ENCODE results near the gene WAPL.

The WAPL gene

DNA sequence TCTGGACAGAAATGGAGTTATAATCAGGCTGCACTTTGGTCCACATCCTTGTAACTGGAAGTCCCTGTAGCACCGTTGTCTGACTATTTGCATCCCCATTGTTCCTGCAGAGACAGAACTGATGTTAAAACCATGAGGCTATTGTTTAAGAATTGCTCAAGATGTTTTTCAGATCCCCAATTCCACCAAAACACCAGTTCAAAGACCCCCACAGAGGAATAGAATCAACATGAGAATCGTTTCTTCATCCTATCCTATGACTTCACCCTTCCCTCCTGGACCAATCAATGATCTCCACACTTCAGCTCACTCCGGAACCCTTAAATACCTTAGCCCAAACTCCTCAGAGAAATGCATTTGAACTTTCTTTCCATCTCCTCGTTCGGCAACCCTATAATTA is 97.9 kb downstream of the WAPL start:
- H3K4me3 Mint-ChIP-seq: no peak overlapping the region
- peaks cover 4% of the 10 kb centered on the region for H3K4me1 Mint-ChIP-seq (ENCODE audit: low read depth)
- H3K27me3 Mint-ChIP-seq: no peaks in the 10 kb centered on the region
- DNase-seq: no peak
- H3K27ac Mint-ChIP-seq: no peak overlapping the region
- H3K36me3 Mint-ChIP-seq (ENCODE audit: low read depth): no peaks in the 10 kb centered on the region
- no peaks in the 10 kb centered on the region for H3K9me3 Mint-ChIP-seq

GRCh38 chr10:86419101-86419500 is 102.5 kb downstream of the WAPL start:
- Mint-ChIP-seq H3K36me3 (ENCODE audit: low read depth) (no peaks in the 10 kb centered on the region), H3K27ac (no peak overlapping the region), H3K4me3 (no peak overlapping the region), H3K9me3 (no peaks in the 10 kb centered on the region), H3K4me1 (ENCODE audit: low read depth) (peaks cover 21% of the 10 kb centered on the region), H3K27me3 (no peaks in the 10 kb centered on the region)
- no peak for DNase-seq

GRCh38 chr10:86415583-86415982 is 106.0 kb downstream of the WAPL start:
- peaks cover 53% of the 10 kb centered on the region for H3K4me1 Mint-ChIP-seq (ENCODE audit: low read depth)
- DNase-seq: no peak
- peaks cover 6% of the 10 kb centered on the region for H3K9me3 Mint-ChIP-seq
- H3K36me3 Mint-ChIP-seq (ENCODE audit: low read depth): no peaks in the 10 kb centered on the region
- no peak overlapping the region for H3K4me3 Mint-ChIP-seq
- H3K27ac Mint-ChIP-seq: no peak overlapping the region
- H3K27me3 Mint-ChIP-seq: no peaks in the 10 kb centered on the region

DNA sequence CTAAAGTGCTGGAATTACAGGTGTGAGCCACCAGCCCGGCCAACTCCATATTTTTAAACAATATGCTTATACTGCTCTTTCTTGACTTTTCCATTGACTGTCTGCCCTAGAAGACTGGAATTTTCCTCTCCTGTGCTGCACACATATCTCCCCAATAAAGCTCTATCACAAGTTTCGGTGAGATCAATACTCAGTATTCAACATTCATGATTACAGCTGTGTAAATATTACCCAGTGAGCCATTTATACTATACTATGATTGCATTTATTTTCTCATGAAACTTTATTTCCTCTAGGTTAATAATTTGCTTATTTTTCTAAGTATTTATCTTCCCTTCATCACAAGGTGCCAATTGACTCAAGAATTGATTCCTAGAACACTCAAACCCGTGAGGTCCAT is 106.5 kb downstream of the WAPL start:
- no peak overlapping the region for H3K4me3 Mint-ChIP-seq
- no peaks in the 10 kb centered on the region for H3K27me3 Mint-ChIP-seq
- H3K27ac Mint-ChIP-seq: no peak overlapping the region
- peaks cover 56% of the 10 kb centered on the region for H3K4me1 Mint-ChIP-seq (ENCODE audit: low read depth)
- DNase-seq: no peak
- peaks cover 7% of the 10 kb centered on the region for H3K9me3 Mint-ChIP-seq
- no peaks in the 10 kb centered on the region for H3K36me3 Mint-ChIP-seq (ENCODE audit: low read depth)

- Mint-ChIP-seq H3K9me3 (peaks cover 7% of the 10 kb centered on the region), H3K27ac (peak overlapping the region; percentile 90), H3K4me1 (ENCODE audit: low read depth) (peaks cover 50% of the 10 kb centered on the region), H3K36me3 (ENCODE audit: low read depth) (no peaks in the 10 kb centered on the region), H3K27me3 (no peaks in the 10 kb centered on the region), H3K4me3 (peak overlapping the region; percentile 55)
- DNase-seq: no peak
Measured at GRCh38 chr10:86413046-86413728, 108.4 kb downstream of the WAPL start.

GRCh38 chr10:86411852-86412560 is 109.6 kb downstream of the WAPL start:
- peaks cover 7% of the 10 kb centered on the region for H3K9me3 Mint-ChIP-seq
- no peak for DNase-seq
- H3K27ac Mint-ChIP-seq: peak overlapping the region; percentile 90
- peak overlapping the region; percentile 55 for H3K4me3 Mint-ChIP-seq
- no peaks in the 10 kb centered on the region for H3K27me3 Mint-ChIP-seq
- H3K36me3 Mint-ChIP-seq (ENCODE audit: low read depth): no peaks in the 10 kb centered on the region
- H3K4me1 Mint-ChIP-seq (ENCODE audit: low read depth): peaks cover 49% of the 10 kb centered on the region

GRCh38 chr10:86411281-86411841 is 110.2 kb downstream of the WAPL start:
- peak; percentile 45 for DNase-seq
- no peaks in the 10 kb centered on the region for H3K36me3 Mint-ChIP-seq (ENCODE audit: low read depth)
- peaks cover 49% of the 10 kb centered on the region for H3K4me1 Mint-ChIP-seq (ENCODE audit: low read depth)
- peaks cover 7% of the 10 kb centered on the region for H3K9me3 Mint-ChIP-seq
- peak overlapping the region; percentile 90 for H3K27ac Mint-ChIP-seq
- peak overlapping the region; percentile 54 for H3K4me3 Mint-ChIP-seq
- H3K27me3 Mint-ChIP-seq: no peaks in the 10 kb centered on the region

DNA sequence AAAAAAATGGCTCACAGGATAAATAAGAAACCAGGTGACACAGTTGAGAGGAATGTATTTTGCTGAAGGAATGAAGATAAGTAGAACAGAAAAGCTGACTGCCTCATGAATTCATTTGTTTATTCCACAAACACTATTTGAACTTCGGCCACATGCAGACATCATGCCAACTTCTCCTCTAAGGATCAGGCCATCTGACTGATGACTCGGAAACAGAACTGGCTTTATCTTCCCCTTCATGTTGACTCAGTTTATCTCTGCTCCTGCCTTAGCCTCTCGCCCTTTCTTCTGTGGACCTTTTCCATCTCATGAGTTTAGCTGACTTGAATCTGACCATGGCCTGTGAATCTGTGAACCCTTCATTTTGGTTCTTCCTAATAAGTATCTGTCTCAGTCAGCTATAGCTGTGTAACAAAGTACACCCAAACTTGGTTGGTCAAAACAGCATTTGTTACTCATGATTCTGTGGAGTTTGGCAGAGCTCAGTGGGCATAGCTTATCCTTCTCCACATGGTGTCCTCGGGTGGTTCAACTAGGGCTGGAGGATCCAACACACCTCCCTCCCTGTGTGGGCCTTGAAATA is 111.0 kb downstream of the WAPL start:
- Mint-ChIP-seq H3K9me3 (peaks cover 7% of the 10 kb centered on the region), H3K27ac (peak overlapping the region; percentile 90), H3K27me3 (no peaks in the 10 kb centered on the region), H3K4me1 (ENCODE audit: low read depth) (peaks cover 46% of the 10 kb centered on the region), H3K36me3 (ENCODE audit: low read depth) (no peaks in the 10 kb centered on the region), H3K4me3 (no peak overlapping the region)
- no peak for DNase-seq

- Mint-ChIP-seq H3K27ac (no peak overlapping the region), H3K4me1 (ENCODE audit: low read depth) (peaks cover 38% of the 10 kb centered on the region), H3K27me3 (no peaks in the 10 kb centered on the region), H3K4me3 (no peak overlapping the region), H3K36me3 (ENCODE audit: low read depth) (no peaks in the 10 kb centered on the region), H3K9me3 (peaks cover 7% of the 10 kb centered on the region)
- no peak for DNase-seq
Measured at GRCh38 chr10:86409183-86409582, 112.4 kb downstream of the WAPL start.

GRCh38 chr10:86403183-86403797 is 118.3 kb downstream of the WAPL start:
- DNase-seq: no peak
- H3K27me3 Mint-ChIP-seq: no peaks in the 10 kb centered on the region
- no peaks in the 10 kb centered on the region for H3K9me3 Mint-ChIP-seq
- H3K36me3 Mint-ChIP-seq (ENCODE audit: low read depth): no peaks in the 10 kb centered on the region
- H3K27ac Mint-ChIP-seq: no peak overlapping the region
- no peak overlapping the region for H3K4me3 Mint-ChIP-seq
- H3K4me1 Mint-ChIP-seq (ENCODE audit: low read depth): peaks cover 20% of the 10 kb centered on the region

DNA sequence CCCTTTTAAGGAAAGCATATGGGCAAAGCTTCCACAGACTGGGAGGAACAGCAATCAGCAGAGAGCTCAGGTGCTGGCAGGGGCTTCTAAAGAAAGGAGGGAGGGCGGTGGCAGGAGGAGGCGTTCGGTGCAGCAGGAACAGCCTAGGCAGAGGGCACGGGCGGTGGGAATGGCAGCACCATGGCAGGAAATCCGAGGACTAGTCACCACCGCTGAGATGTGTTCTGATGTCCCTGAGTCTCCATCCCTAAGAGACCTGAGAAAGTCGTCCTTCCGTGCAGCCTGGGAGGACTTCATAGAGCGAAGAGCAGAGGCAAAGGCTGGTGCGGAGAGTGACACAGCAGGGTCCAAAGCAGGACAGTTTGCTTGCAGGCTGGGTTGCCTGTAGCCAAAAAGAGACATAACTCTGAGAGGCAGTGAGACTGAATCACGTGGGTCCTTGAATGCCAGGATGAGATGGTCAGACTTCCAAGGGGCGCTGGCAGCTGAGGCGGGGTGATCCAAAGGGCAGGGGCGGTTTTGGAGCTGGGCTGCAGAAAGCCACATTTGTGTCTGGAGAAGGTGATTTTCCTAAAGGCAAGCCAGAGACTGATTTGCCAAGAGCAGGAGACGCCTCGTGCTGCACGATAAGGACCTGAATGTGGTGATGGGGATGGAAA is 119.2 kb downstream of the WAPL start:
- H3K27me3 Mint-ChIP-seq: no peaks in the 10 kb centered on the region
- no peaks in the 10 kb centered on the region for H3K9me3 Mint-ChIP-seq
- H3K36me3 Mint-ChIP-seq (ENCODE audit: low read depth): no peaks in the 10 kb centered on the region
- peak overlapping the region; percentile 86 for H3K4me3 Mint-ChIP-seq
- H3K27ac Mint-ChIP-seq: no peak overlapping the region
- H3K4me1 Mint-ChIP-seq (ENCODE audit: low read depth): peaks cover 20% of the 10 kb centered on the region
- DNase-seq: no peak

- peak; percentile 62 for DNase-seq
- Mint-ChIP-seq H3K27ac (no peak overlapping the region), H3K4me1 (ENCODE audit: low read depth) (peaks cover 20% of the 10 kb centered on the region)
Measured at GRCh38 chr10:86401588-86402282, 119.9 kb downstream of the WAPL start.

GRCh38 chr10:86400705-86401587 is 120.6 kb downstream of the WAPL start:
- Mint-ChIP-seq H3K4me3 (peak overlapping the region; percentile 86), H3K4me1 (ENCODE audit: low read depth) (peaks cover 20% of the 10 kb centered on the region), H3K36me3 (ENCODE audit: low read depth) (no peaks in the 10 kb centered on the region), H3K27ac (peak overlapping the region; percentile 92), H3K27me3 (no peaks in the 10 kb centered on the region), H3K9me3 (no peaks in the 10 kb centered on the region)
- DNase-seq: peak; percentile 84

More at GRCh38 chr10:86401588-86402282, 119.9 kb downstream of the WAPL start:
- Mint-ChIP-seq H3K4me3 (peak overlapping the region; percentile 86), H3K36me3 (ENCODE audit: low read depth) (no peaks in the 10 kb centered on the region), H3K27me3 (no peaks in the 10 kb centered on the region), H3K9me3 (no peaks in the 10 kb centered on the region)
